DND-41 (cell line): ENCODE data around the gene TEX2.

Source experiments
- ATAC-seq: fragments of 200-7000 bp; cut with Tn5 transposase; 3 replicates; pipeline ENCODE4 v1.9.1; 2021; ENCODE audit warnings: low read depth; ENCODE audit not compliant: insufficient read depth
- DNase-seq: peaks from one replicate; pipeline ENCODE4 v3.0.0-alpha.2; 2020
- H2AFZ ChIP-seq: 2 replicates; pipeline ENCODE4 v1.6.0; 2012; ENCODE audit warnings: low read depth, low read length
- H3K27ac ChIP-seq: 2 replicates; pipeline ENCODE4 v1.5.1; 2012; ENCODE audit warnings: low read length, inconsistent platforms
- H3K27me3 ChIP-seq: fragments of 200-600 bp; sonication (generic); 2 replicates; pipeline ENCODE4 v1.6.0; 2012; ENCODE audit warnings: low read length, mild to moderate bottlenecking, inconsistent platforms; ENCODE audit not compliant: insufficient read depth, poor library complexity
- H3K36me3 ChIP-seq: 2 replicates; pipeline ENCODE4 v1.5.1; 2012; ENCODE audit warnings: low read length, inconsistent platforms; ENCODE audit not compliant: insufficient read depth
- H3K4me1 ChIP-seq: 2 replicates; pipeline ENCODE4 v1.5.1; 2012; ENCODE audit warnings: mild to moderate bottlenecking, low read length; ENCODE audit not compliant: insufficient read depth
- H3K4me2 ChIP-seq: 2 replicates; pipeline ENCODE4 v1.6.0; 2012; ENCODE audit warnings: mild to moderate bottlenecking, moderate library complexity, low read length, inconsistent platforms; ENCODE audit not compliant: insufficient read depth
- H3K4me3 ChIP-seq, 2 experiments: fragments of 200-600 bp in 1 of 2; shearing (Covaris generic) in 1 of 2; 2 replicates each; pipeline ENCODE4 v1.5.1; 2012 to 2016; ENCODE audit warnings: inconsistent platforms in 2 of 2, low read length in 2 of 2, mild to moderate bottlenecking in 2 of 2, low read depth in 1 of 2, moderate library complexity in 1 of 2
- H3K79me2 ChIP-seq: 2 replicates; pipeline ENCODE4 v1.6.0; 2012; ENCODE audit warnings: low read length, inconsistent platforms; ENCODE audit not compliant: insufficient read depth
- H3K9ac ChIP-seq: 2 replicates; pipeline ENCODE4 v1.6.0; 2012; ENCODE audit warnings: low read depth, mild to moderate bottlenecking, inconsistent platforms, low read length, moderate library complexity
- H3K9me3 ChIP-seq: 2 replicates; pipeline ENCODE4 v1.5.1; 2012; ENCODE audit warnings: low read length, moderate library complexity, mild to moderate bottlenecking, inconsistent platforms; ENCODE audit not compliant: insufficient read depth, severe bottlenecking
- H4K20me1 ChIP-seq: 2 replicates; pipeline ENCODE4 v1.6.0; 2012; ENCODE audit warnings: low read length; ENCODE audit not compliant: insufficient read depth
- EZH2 ChIP-seq: IDR thresholded peaks from 3 replicates; pipeline ENCODE4 v1.6.1; 2012; ENCODE audit warnings: borderline replicate concordance, low read depth, mild to moderate bottlenecking, moderate library complexity, low read length, inconsistent platforms; ENCODE audit not compliant: severe bottlenecking
- TF ChIP-seq, protein P1 (sequence below): IDR thresholded peaks from 2 replicates; pipeline ENCODE4 v1.5.1; 2012; ENCODE audit warnings: borderline replicate concordance, low read length, moderate library complexity, mild to moderate bottlenecking; ENCODE audit not compliant: poor library complexity, severe bottlenecking; ENCODE audit errors: extremely low read depth

TEX2 gene

DNA sequence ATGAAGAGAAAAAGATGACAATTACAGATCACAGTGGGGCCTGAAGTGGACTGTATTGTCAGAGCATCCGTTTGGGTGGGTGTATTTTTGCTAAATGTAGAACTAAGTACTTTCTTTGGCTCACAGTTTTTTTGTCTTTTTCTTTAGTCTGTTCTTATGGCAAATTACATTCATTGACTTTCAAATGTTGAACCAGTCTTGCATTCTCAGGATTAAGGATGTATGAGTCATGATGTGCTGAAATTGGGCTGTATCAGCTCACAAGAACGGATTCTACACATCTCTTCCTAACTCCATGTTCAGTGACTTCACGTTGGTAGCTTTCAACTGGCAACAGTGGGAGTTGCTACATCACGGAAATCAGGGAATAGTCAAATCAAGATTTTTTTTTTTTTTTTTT is 66.5 kb downstream of the TEX2 start:
- Histone ChIP-seq H3K27ac (no peak overlapping the region), H3K4me1 (peaks cover 13% of the 10 kb centered on the region)
- DNase-seq, result no peak

DNA sequence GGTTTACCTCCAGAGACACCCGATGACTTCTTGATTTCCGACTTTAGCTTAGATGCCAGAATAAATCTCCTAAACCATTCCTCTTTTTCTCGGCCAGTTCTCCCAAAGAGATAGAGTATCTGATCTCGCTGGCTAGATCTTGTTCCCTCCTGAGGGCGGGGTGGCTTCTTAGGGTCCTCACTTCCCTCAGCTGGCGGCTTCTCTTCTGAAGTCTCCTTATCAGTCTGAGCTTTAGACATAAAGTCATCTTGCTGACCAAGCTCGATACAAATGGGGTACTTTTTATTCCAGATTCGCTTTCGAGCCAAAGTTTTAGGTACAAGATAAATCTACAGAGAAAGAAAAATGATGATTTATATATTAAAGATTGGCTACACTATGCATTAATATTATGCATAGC is 69.5 kb downstream of the TEX2 start:
- no peak overlapping the region for H3K27ac ChIP-seq
- H3K4me3 ChIP-seq, result no peak overlapping the region
- no peaks in the 10 kb centered on the region for H4K20me1 ChIP-seq
- ATAC-seq, result no peak
- no peak for TF ChIP-seq EZH2
- TF ChIP-seq, protein P1, sequence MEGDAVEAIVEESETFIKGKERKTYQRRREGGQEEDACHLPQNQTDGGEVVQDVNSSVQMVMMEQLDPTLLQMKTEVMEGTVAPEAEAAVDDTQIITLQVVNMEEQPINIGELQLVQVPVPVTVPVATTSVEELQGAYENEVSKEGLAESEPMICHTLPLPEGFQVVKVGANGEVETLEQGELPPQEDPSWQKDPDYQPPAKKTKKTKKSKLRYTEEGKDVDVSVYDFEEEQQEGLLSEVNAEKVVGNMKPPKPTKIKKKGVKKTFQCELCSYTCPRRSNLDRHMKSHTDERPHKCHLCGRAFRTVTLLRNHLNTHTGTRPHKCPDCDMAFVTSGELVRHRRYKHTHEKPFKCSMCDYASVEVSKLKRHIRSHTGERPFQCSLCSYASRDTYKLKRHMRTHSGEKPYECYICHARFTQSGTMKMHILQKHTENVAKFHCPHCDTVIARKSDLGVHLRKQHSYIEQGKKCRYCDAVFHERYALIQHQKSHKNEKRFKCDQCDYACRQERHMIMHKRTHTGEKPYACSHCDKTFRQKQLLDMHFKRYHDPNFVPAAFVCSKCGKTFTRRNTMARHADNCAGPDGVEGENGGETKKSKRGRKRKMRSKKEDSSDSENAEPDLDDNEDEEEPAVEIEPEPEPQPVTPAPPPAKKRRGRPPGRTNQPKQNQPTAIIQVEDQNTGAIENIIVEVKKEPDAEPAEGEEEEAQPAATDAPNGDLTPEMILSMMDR, result no peak
- no peaks in the 10 kb centered on the region for H3K27me3 ChIP-seq
- DNase-seq, result no peak
- H2AFZ ChIP-seq, result no peak overlapping the region
- H3K9me3 ChIP-seq, result peaks cover 2% of the 10 kb centered on the region
- H3K4me1 ChIP-seq, result no peaks in the 10 kb centered on the region
- H3K4me2 ChIP-seq, result no peak overlapping the region
- H3K79me2 ChIP-seq, result no peaks in the 10 kb centered on the region
- peaks cover 17% of the 10 kb centered on the region; the same call in 1 of the 2 replicates for H3K36me3 ChIP-seq
- no peak overlapping the region for H3K9ac ChIP-seq

More for the DNA sequence above, 66.5 kb downstream of the TEX2 start:
- peaks cover 13% of the 10 kb centered on the region; the same call in 1 of the 2 replicates for H3K36me3 ChIP-seq
- no peak for ATAC-seq
- no peak overlapping the region for H3K4me2 ChIP-seq
- peaks cover 2% of the 10 kb centered on the region for H3K9me3 ChIP-seq
- no peak overlapping the region for H2AFZ ChIP-seq
- H3K27me3 ChIP-seq, result no peaks in the 10 kb centered on the region
- TF ChIP-seq, protein P1, result no peak
- no peak for TF ChIP-seq EZH2
- H4K20me1 ChIP-seq, result no peaks in the 10 kb centered on the region; the same call in 1 of the 2 replicates
- H3K4me3 ChIP-seq, result no peak overlapping the region
- H3K9ac ChIP-seq, result no peak overlapping the region
- no peaks in the 10 kb centered on the region for H3K79me2 ChIP-seq

DNA sequence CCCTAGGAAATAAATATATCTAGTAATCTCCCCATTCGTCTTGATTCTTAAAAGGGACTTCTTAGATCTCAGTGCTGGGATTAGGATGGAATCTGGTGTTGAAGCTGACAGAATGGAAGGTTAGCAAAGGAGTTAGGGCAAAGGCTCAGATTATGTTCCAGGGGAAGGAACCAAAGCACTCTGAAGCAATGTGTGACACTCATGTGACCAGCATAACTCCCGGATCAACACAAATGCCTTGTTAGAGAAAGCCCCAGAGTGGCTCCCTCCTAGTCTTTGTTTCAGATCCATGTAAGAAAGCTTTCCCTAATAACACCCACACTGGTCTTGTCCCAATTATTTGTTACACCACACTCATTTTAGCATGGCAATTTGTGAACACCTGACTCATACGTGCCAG is 70.5 kb downstream of the TEX2 start:
- H4K20me1 ChIP-seq, result no peaks in the 10 kb centered on the region

More for the DNA sequence above, 70.5 kb downstream of the TEX2 start:
- Histone ChIP-seq H3K4me2 (no peak overlapping the region), H3K79me2 (no peaks in the 10 kb centered on the region), H3K27me3 (no peaks in the 10 kb centered on the region), H3K27ac (no peak overlapping the region), H3K4me3 (no peak overlapping the region), H3K36me3 (peaks cover 22% of the 10 kb centered on the region; the same call in 1 of the 2 replicates), H3K4me1 (no peaks in the 10 kb centered on the region), H3K9ac (no peak overlapping the region), H2AFZ (no peak overlapping the region), H3K9me3 (no peaks in the 10 kb centered on the region)
- no peak for DNase-seq
- ATAC-seq, result no peak
- no peak for TF ChIP-seq EZH2
- TF ChIP-seq, protein P1, result no peak
